HL-60 (cell line): ENCODE results near the gene CHMP5.

ENCODE experiments used
- CTCF ChIP-seq: IDR thresholded peaks from one replicate; pipeline ENCODE4 v1.5.1; 2011; ENCODE audit warnings: low read length, control low read depth, inconsistent platforms; ENCODE audit not compliant: insufficient read depth
- POLR2AphosphoS5 ChIP-seq: IDR thresholded peaks from 2 replicates; pipeline ENCODE4 v1.6.1; 2012; ENCODE audit warnings: low read depth

GRCh38 chr9:33307067-33307466 lies 42.2 kb downstream of the CHMP5 start:
- TF ChIP-seq CTCF (no peak), POLR2AphosphoS5 (no peak)
